Smooth muscle cell (in vitro differentiated cells): ENCODE results near the gene PROK2. TPM values are rescaled to one million over a fixed set of nuclear protein-coding genes. Genes with fewer than 3 reads are reported as not detected.

Experiments used
- DNase-seq: peaks from one replicate; lab custom pipeline; 2025; ENCODE audit not compliant: unreplicated experiment; lab: John Stamatoyannopoulos, UW
- H2AFZ ChIP-seq: fragments of 200-600 bp; sonication (generic); 2 replicates; pipeline ENCODE4 v1.6.0; 2016; ENCODE audit warnings: antibody characterized with exemption, low read depth, mild to moderate bottlenecking
- H3F3A ChIP-seq: fragments of 200-600 bp; sonication (generic); 2 replicates; pipeline ENCODE4 v1.6.0; 2017; ENCODE audit warnings: antibody characterized with exemption, low read depth
- H3K27ac ChIP-seq: fragments of 200-600 bp; sonication (generic); 2 replicates; pipeline ENCODE4 v1.5.1; 2016; ENCODE audit warnings: low read depth, mild to moderate bottlenecking
- H3K27me3 ChIP-seq: fragments of 200-600 bp; sonication (generic); 2 replicates; pipeline ENCODE4 v1.6.1; 2016; ENCODE audit warnings: low read depth, mild to moderate bottlenecking
- H3K36me3 ChIP-seq: fragments of 200-600 bp; sonication (generic); 2 replicates; pipeline ENCODE4 v1.5.1; 2016; ENCODE audit warnings: low read depth
- H3K4me1 ChIP-seq: fragments of 200-600 bp; sonication (generic); 2 replicates; pipeline ENCODE4 v1.5.1; 2016; ENCODE audit warnings: low read depth
- H3K4me2 ChIP-seq: fragments of 200-600 bp; sonication (generic); 2 replicates; pipeline ENCODE4 v1.6.0; 2016; ENCODE audit warnings: mild to moderate bottlenecking
- H3K4me3 ChIP-seq: fragments of 200-600 bp; sonication (generic); 2 replicates; pipeline ENCODE4 v1.5.1; 2016; ENCODE audit warnings: mild to moderate bottlenecking
- H3K79me2 ChIP-seq: fragments of 200-600 bp; sonication (generic); 2 replicates; pipeline ENCODE4 v1.6.0; 2016; ENCODE audit warnings: low read depth, mild to moderate bottlenecking
- H3K9ac ChIP-seq: fragments of 200-600 bp; sonication (generic); 2 replicates; pipeline ENCODE4 v1.6.0; 2016; ENCODE audit warnings: low read depth
- H3K9me3 ChIP-seq: fragments of 200-600 bp; sonication (generic); replicated peaks from 2 replicates; pipeline ENCODE4 v1.5.1; 2016; ENCODE audit warnings: low read depth
- H4K20me1 ChIP-seq: fragments of 200-600 bp; sonication (generic); 2 replicates; pipeline ENCODE4 v1.6.0; 2016; ENCODE audit warnings: low read depth
- WGBS: methylation state at CpG from one replicate; pipeline ENCODE4 v1.1.7; 2016; ENCODE audit warnings: low lambda C conversion rate; 5-methylcytosine and 5-hydroxymethylcytosine counted together
- polyA plus RNA-seq: library from polyadenylated mRNA; unstranded; fragments of >200 nt; fragmentation: Nextera tagmentation; extraction: Ambion mirVana; gene quantifications from 2 replicates; pipeline ENCODE4 v1.2.1, GENCODE V29; 2016
- total RNA-seq: library from RNA; depleted of rRNA; stranded (reverse); fragments of >200 nt; gene quantifications from 2 replicates; pipeline ENCODE4 v1.2.3, GENCODE V29; 2014
- TF ChIP-seq, protein P1 (sequence below): fragments of 200-600 bp; sonication (generic); IDR thresholded peaks from 2 replicates; pipeline ENCODE4 v1.5.1; 2017; ENCODE audit warnings: borderline replicate concordance, mild to moderate bottlenecking, antibody characterized with exemption; ENCODE audit not compliant: insufficient read depth, poor library complexity, severe bottlenecking

The PROK2 gene
- total and polyA plus RNA-seq, 2 experiments from 2014 or later: not detected

DNA sequence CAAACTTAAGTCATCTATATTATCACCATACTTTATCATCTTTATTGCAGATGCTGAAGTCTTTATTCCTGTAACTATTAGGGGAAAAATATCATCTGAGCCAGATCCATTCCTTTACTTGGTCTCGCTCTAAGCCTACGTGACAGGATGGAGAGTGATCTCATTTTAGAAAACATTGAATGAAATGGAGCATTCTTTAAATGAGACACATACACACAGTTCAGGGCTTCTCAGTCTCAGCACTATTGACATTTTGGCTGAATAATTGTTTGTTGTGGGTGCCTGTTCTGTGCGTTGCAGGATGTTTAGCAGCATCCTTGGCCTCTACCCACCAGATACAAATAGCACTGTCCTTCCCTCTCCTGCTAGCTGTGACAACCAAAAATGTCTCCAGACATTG, 36.2 kb upstream of the PROK2 start:
- WGBS: 82% methylated on average over 3 of the region's 3 CpGs
- TF ChIP-seq, protein P1, sequence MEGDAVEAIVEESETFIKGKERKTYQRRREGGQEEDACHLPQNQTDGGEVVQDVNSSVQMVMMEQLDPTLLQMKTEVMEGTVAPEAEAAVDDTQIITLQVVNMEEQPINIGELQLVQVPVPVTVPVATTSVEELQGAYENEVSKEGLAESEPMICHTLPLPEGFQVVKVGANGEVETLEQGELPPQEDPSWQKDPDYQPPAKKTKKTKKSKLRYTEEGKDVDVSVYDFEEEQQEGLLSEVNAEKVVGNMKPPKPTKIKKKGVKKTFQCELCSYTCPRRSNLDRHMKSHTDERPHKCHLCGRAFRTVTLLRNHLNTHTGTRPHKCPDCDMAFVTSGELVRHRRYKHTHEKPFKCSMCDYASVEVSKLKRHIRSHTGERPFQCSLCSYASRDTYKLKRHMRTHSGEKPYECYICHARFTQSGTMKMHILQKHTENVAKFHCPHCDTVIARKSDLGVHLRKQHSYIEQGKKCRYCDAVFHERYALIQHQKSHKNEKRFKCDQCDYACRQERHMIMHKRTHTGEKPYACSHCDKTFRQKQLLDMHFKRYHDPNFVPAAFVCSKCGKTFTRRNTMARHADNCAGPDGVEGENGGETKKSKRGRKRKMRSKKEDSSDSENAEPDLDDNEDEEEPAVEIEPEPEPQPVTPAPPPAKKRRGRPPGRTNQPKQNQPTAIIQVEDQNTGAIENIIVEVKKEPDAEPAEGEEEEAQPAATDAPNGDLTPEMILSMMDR: no peak
- H3K4me1 ChIP-seq: peaks cover 6% of the 10 kb centered on the region
- H2AFZ ChIP-seq: no peak overlapping the region
- H3K36me3 ChIP-seq: no peaks in the 10 kb centered on the region
- no peak overlapping the region for H3K9ac ChIP-seq
- H4K20me1 ChIP-seq: no peaks in the 10 kb centered on the region
- no peak overlapping the region for H3K4me3 ChIP-seq
- no peak overlapping the region for H3K4me2 ChIP-seq
- H3K9me3 ChIP-seq: no peaks in the 10 kb centered on the region
- peaks cover 6% of the 10 kb centered on the region for H3K27me3 ChIP-seq
- no peaks in the 10 kb centered on the region for H3K79me2 ChIP-seq
- H3K27ac ChIP-seq: no peak overlapping the region
- no peak for DNase-seq
- H3F3A ChIP-seq: no peaks in the 10 kb centered on the region

DNA sequence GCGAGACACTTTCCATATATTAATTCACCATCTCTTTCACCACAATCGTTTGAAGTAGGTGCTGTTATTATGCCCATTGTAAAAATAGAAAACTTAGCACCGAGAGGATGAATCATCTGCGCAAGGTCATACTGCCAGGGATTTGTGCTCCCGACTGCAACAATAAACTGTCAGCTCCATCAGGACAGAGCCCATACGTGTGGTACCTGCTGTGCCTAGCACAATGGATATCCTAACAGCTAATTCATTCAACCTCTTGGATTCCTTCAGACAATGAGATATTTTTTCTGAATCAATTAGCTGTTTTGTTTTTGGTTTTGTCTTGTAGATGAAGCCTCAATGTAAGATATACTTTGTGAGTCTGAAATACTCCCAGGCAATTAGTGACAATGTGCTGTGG, 32.3 kb upstream of the PROK2 start:
- no peak overlapping the region for H2AFZ ChIP-seq
- 69% methylated on average over 6 of the region's 6 CpGs for WGBS
- H3K4me1 ChIP-seq: peaks cover 6% of the 10 kb centered on the region
- TF ChIP-seq, protein P1: no peak
- no peak overlapping the region for H3K4me2 ChIP-seq
- peaks cover 6% of the 10 kb centered on the region for H3K27me3 ChIP-seq
- no peak for DNase-seq
- H4K20me1 ChIP-seq: no peaks in the 10 kb centered on the region
- H3K4me3 ChIP-seq: no peak overlapping the region
- H3K9me3 ChIP-seq: no peaks in the 10 kb centered on the region
- no peaks in the 10 kb centered on the region for H3F3A ChIP-seq
- no peak overlapping the region for H3K27ac ChIP-seq
- no peaks in the 10 kb centered on the region for H3K36me3 ChIP-seq
- H3K9ac ChIP-seq: no peak overlapping the region
- no peaks in the 10 kb centered on the region for H3K79me2 ChIP-seq

DNA sequence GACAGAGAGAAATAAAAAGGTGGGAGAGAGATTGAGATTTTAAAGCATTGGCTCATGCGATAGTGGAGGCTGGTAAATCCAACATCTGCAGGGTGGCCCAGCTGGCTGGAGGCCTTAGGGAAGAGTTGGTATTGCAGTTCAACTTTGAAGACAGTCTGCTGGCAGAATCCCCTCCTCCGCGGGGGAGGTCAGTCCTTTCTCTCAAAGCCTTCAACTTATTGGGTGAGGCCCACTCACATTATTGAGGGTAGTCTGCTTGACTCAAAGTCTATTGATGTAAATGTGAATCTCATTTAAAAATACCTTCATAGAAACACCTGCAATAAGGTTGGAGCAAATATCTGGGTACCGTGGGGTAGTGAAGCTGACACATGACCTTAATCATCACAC, 31.8 kb upstream of the PROK2 start:
- WGBS: 84% methylated on average over 4 of the region's 4 CpGs

More for the DNA sequence above, 31.8 kb upstream of the PROK2 start:
- H3K27me3 ChIP-seq: peaks cover 1% of the 10 kb centered on the region
- H3K4me2 ChIP-seq: no peak overlapping the region
- H3K27ac ChIP-seq: no peak overlapping the region
- no peak overlapping the region for H3K4me3 ChIP-seq
- no peak overlapping the region for H3K9ac ChIP-seq
- H3K79me2 ChIP-seq: no peaks in the 10 kb centered on the region
- no peak overlapping the region for H2AFZ ChIP-seq
- no peak for DNase-seq
- peaks cover 6% of the 10 kb centered on the region for H3K4me1 ChIP-seq
- H3K9me3 ChIP-seq: no peaks in the 10 kb centered on the region
- H3K36me3 ChIP-seq: no peaks in the 10 kb centered on the region
- TF ChIP-seq, protein P1: no peak
- H3F3A ChIP-seq: no peaks in the 10 kb centered on the region
- H4K20me1 ChIP-seq: no peaks in the 10 kb centered on the region
